ENCODE results near the gene MEMO1. TPM values are rescaled to one million over a fixed set of nuclear protein-coding genes. Genes with fewer than 3 reads are reported as not detected.
"Not testable (repeated sequence)": the region's sequence is repeated elsewhere in the genome, so short reads cannot be mapped to it uniquely, and the experiment has no call there.

The MEMO1 gene
- polyA plus RNA-seq, 1 donor, result 41.8 TPM

DNA sequence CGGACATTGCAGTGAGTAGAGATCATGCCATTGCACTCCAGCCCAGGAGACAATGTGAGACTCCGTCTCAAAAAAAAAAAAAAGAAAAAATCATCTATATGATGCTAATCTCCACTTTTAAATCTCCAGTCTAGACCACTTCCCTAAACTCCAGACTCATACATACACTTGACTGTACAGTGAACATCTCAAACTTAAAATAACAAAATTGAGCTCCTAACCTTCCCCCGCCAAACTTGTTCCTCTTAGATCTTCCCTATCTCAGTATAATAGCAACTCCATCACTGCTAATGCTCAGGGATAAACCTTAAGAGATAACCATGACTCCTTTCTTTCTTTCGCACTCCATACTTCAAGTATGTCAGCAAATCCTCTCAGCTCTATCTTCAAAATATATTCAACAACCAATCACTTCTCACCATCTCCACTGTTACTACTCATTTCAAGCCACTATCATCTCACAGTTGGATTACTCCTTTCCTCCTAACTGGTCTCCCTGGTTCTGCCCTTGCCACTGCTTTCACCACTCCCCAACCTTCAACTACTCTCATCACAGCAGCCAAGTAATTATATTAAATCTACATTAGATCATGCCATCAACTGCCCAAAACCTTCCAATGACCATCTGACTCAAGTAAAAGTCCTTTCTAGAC, 12.0 kb downstream of the MEMO1 start:
- no peak for DNase-seq (ENCODE audit: low read depth)

DNA sequence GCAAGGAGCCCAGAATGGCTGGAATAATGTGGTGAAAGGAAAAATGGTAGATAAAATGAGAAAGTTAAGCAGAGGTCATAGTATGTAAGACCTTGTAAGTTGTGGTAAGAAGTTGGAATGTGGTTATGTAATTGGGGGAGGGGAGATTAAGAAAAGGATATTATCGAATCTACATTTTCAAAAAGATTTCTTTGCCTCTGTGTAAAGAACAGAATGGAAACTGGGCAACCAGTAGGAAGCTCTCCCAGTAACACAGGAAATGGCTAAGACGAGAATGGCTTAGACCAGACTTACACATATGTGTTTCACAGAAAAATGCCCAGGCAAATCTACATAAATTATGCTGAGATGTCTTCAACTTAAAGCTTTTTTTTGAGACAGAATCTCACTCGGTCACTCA, 13.2 kb downstream of the MEMO1 start:
- DNase-seq (ENCODE audit: low read depth), result no peak

DNA sequence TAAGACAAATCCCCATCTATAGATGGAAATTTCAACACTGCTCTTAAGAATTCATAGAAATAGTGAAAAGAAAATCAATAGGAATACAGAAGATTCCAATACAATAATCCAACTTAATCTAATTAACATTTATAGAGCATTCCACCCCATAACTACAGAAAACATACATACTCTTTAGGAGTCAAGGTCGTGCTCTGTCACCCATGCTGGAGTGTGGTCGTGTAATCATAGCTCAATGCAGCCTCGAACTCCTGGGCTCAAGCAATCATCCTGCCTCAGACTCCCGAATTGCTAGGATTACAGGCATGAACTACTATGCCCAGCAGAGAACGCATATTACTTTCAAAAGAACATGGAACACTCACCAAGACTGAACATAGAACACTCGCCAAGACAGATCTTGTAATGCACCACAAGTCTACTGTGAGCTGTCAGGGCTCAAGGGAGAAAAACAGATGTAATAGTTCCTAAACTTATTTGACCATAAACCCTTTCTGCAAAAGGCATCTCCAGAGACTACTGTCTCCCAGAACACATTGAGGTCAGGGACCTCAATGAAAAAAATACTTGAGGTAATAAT, 14.1 kb downstream of the MEMO1 start:
- DNase-seq (ENCODE audit: low read depth), result no peak

DNA sequence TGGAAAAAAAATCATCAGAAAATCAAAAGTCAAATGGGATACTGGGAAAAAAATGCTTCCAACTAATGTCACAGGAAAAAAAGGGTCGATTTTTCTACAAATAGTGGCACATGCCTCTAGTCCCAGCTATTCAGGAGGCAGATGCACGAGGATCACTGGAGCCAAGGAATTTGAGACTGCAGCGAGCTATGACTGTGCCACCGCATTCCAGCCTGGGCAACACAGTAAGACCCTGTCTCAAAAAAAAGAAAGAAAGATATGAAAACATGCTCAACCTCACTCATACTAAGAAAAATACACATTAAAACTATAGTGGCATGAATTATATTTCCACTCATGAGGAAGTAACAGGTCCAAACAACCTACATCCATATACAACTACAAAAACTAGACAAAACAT, 17.9 kb downstream of the MEMO1 start:
- DNase-seq (ENCODE audit: low read depth), result no peak

DNA sequence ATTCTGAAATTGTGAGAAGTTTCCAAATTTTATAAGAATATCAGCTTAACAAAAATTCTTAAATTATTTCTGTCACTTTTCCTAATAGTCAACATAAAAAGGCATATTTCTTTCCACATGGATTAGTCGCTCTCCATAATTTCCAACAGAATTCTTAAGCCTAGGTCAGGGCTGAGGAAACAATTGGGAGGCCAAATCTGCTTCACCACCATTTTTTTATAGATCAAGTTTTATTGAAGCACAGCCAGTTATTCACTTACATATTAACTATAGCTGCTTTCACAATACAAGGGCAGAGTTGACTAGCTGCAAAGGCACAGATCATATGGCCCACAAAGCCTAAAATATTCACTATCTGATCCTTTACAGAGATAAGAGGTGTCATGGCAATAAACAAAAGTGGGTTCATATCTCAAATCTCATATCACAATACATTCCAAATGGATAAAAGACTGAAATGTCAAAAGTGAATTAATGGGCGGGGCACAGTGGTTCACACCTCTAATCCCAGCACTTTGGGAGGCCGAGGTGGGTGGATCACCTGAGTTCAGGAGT, 18.7 kb downstream of the MEMO1 start:
- no peak for DNase-seq (ENCODE audit: low read depth)

DNA sequence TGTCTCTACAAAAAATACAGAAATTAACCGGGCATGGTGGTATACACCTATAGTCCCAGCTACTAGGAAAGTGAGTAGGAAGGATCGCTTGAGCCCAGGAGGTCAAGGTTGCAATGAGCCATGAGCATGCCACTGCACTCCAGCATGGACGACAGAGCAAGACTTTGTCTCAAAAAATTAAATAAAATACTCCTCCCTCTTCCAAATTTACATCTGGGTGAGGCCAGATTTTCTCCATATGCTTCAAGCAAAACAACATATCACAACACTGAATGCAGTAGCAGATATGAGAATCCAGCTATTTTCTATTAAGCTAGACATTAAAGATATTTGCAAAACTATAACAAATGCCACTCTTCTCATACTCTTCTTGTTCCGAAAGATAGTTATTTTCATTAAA, 20.9 kb downstream of the MEMO1 start:
- DNase-seq (ENCODE audit: low read depth), result no peak

DNA sequence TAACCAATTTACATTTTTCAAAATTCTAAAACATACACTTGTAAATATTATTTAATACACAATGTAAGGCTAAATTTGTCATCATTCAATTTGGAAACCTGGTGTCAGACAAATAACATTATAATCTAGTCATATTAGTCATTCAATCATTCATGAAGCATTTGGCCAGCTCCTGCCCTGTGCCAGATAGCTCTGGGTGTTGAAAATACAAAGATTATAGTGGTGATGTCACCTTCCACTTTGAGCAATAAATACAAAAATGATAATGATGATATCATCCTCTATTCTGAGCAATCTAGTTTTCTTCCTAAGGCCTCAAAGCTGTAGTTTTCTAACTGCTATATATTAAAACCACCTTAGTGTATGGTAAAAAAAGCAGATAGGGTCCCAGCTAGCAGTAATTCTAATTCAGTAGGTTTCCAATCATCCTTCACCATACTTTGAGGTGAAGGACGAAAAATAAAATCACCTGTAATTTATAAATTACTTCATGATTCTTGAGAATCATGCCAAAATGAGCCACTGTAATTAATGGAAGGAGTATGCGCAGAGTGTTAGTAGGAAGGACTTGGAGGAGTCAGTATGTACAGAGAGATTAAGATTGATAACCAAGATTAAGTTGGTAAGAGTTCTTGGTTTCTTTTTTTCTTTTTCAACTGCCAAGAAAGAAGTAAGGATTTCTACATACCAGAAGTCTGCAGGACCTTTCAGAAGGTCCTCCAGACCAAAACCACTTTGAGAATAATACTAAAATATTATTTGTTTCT, 23.2 kb downstream of the MEMO1 start:
- DNase-seq (ENCODE audit: low read depth), result no peak

DNA sequence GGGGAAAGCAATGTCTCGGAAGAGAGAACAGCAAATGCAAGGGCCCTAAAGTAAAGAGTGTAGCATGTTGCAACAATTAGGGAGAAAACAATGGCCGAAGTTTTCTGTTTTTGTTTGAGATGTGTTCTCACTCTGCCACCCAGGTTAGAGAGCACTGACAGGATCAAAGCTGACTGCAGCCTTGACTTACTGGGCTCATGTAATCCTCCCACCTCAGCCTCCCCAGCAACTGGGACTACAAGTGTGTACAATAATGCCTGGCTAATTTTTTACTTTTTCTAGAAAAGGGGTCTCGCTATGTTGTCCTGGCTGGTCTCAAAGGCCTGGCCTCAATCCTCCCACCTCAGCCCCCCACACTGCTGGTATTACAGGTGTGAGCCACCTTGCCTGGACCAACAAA, 23.9 kb downstream of the MEMO1 start:
- DNase-seq (ENCODE audit: low read depth), result no peak

DNA sequence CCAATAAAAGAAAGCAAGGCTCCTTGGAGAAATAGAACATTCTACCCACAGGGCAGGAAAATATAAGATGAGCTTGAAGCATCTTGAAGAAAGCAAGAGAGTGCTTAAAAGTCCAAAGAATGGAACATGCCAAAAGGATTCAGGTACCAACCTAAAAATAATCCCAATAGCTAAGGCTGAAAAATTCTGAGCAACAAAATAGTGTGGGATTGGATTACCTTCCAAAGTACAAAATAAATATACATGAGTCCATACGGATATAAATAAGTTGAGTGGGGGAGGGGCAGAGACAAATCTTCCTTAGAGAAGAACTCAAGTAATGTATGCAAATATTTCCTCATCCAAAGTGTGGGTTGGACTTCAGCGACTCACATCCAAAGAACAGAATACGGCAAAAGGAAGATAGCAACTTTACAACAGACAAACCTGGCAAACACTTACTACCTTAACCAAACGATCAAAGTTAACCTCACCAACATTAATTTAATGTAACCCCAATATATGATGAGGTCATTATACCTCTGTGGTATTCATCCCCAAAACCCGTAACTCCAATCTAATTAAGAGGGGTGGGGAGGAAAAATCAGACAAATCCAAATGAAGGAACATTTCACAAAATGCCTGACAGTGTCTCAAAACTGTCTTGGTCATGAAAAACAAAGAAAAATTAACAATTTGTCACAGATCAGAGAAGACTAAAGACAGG, 26.9 kb downstream of the MEMO1 start:
- DNase-seq (ENCODE audit: low read depth), result no peak

DNA sequence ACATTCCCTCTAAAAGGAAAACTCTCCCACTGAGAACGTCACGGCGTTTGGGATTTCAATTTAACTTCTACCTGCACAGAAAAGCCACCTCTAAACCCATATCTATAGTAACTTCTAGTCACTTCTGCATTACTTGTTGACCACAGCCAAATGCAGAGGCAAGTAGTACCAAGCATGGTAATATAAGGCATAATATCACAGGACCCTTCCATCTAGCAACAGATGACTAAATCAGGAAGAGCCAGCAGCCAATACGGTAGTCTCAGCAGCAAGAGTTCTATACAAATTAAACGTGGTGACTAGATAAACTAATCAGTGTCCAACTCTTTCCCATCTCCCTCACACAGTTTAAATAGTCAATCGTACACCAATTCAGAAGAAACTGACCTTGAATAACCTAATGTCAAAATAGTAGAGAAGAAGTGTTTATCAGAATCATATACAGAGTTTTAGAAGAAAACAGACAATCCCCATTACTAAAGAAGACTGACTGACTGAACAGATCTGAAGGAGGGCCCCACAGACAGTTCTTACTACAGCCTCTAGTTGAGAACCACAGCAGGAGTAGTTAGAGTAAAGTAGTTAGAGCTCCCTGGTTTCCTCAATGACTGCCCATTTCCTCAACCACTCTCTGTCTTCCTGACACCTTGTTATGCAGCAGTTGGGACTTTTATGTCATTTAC, 30.0 kb downstream of the MEMO1 start:
- DNase-seq (ENCODE audit: low read depth), result no peak

DNA sequence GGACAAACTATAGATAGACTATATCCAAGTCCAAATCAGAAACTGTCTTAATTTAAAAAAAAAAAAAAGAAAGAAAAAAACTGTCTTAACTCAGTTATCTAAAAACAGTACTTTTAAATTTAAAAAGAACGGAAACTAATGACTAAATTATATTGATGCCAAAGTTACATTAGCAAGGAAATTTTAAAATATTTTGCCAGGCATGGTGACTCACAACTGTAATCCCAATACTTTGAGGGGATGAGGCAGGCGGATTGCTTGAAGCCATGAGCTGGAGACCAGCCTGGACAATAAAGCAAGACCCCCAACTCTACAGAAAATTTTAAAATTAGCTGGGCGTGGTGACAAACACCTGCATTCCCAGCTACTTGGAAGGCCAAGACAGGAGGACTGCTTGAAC, 30.9 kb downstream of the MEMO1 start:
- no peak for DNase-seq (ENCODE audit: low read depth)

DNA sequence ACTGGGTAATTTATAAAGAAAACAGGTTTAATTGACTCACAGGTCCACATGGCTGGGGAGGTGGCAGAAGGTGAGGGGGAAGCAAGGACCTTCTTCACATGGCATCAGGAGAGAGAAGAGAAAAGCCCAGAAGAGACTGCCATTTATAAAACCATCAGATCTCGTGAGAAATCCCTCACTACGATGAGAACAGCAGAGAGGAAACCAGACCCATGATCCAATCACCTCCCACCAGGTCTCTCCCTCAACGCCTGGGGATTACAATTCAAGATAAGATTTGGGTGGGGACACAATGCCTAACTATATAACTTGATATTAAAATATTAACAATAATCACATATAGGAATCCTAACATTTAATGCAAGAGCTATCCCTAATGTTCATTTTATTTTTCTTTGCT, 31.8 kb downstream of the MEMO1 start:
- no peak for DNase-seq (ENCODE audit: low read depth)

DNA sequence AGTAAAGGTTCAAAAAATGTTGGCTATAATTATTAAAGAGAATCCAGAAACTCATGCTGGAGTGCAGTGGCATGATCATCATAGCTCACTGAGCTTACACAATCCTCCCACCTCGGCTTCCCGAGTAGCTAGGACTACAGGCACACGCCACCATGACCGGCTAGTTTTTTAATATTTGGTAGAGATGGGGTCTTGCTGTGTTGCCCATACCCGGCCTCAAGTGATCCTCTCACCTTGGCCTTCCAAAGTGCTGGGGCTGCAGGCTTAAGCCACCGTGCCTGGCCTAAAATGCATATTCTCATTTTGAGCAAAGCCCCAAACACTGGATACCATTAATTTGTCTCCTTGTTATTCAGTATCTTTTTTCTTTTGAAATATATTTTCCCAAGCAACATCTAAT, 32.4 kb downstream of the MEMO1 start:
- DNase-seq (ENCODE audit: low read depth), result no peak

DNA sequence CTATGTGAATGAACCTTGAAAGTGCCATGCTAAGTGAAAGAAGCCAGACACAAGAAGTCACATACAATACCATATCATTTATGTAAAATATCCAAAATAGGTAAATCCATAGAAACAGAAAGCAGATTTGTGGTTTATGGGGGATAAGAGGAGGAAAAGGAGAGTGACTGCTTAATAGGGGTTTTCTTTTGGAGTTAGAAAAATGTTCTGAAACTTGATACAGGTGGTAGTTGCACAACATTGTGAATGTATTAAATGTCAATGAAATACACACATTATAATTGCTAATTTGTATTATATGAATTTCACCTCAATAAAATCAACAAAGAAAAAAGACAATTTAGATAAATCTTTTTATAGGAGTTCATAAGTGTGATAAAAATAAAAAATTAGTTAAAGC, 37.1 kb downstream of the MEMO1 start:
- DNase-seq (ENCODE audit: low read depth), result no peak

DNA sequence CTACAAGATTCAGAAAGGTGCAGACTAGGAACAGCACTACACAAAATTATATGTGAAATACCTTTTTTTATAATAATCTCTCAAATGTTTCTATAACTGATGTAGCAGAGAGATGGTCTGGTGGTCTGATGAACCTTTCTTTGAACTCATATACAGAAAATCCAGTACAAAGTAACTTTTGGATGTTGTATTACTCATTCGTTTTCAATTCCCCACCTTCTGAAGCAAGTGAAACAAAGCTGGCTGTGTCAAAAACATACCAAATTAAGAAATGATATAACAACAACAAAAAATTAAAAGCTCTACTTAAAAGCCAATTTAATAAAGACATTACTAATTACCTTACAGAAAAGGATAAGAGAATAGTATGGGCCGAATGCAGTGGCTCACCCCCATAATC, 38.7 kb downstream of the MEMO1 start:
- no peak for DNase-seq (ENCODE audit: low read depth)

DNA sequence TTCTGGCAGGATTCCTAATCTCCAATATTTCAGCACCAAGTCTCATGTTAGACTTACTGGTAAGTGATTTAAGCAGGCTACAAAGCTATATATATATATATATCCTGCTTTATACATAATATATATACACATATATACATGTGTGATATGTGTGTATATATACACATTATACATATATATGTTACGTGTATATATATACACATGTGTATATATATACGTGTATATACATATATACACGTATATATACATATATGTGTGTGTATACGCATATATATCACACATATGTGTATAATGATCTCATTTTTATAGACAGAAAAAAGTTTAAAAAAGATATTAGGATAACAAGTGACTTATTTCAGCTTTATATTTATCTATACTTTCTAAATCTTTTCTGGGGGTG, 41.6 kb downstream of the MEMO1 start:
- no peak for DNase-seq (ENCODE audit: low read depth)

DNA sequence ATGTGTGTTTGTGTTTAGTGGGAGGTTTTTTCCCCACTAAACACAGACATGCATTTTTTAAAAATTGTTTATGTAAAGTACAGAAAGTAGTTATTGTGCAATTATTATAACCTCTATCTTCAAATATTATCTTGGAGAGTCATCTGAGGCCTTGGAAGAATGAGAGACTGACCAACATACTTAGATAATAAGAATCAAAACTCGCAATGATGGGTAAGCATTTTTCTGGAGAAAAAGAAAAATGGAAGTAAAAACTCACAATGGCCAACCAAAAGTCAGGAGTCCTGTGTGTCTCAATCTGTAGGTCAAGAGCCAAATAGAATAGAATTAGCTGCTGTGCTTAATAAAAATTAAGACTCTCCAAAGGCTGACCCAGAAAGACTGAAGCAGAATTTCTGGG, 43.0 kb downstream of the MEMO1 start:
- DNase-seq (ENCODE audit: low read depth), result no peak

DNA sequence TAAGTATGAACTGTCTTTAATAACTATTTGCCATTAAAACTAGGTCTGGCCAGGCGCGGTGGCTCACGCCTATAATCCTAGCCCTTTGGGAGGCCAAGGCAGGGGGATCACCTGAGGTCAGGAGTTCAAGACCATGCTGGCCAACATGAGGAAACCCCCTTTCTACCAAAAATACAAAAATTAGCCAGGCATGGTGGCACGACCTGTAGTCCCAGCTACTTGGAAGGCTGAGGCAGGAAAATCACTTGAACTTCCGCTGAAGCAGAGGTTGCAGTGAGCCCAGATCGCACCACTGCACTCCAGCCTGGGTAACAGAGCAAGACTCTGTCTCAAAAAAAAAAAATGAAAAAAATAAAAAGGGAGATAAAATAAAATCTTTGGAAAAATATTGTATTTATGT, 44.4 kb downstream of the MEMO1 start:
- not testable (repeated sequence) for DNase-seq (ENCODE audit: low read depth)

DNA sequence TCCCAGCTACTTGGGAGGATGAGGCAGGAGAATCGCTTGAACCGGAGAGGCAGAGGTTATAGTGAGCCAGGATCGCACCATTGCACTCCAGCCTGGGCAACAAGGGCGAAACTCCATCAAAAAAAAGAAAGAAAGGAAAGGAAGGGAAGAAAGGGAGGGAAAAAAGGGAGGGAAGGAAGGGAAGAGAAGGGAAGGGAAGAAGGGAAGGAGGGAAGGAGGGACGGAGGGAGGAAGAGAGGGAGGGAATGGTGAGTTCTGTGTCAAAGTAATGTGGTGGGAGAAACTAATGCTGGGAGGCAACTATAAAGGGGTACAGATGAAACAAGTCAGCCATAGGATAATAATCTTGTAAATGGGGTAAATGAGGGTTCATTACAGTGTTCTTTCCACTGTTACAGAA, 45.7 kb downstream of the MEMO1 start:
- DNase-seq (ENCODE audit: low read depth), result no peak

DNA sequence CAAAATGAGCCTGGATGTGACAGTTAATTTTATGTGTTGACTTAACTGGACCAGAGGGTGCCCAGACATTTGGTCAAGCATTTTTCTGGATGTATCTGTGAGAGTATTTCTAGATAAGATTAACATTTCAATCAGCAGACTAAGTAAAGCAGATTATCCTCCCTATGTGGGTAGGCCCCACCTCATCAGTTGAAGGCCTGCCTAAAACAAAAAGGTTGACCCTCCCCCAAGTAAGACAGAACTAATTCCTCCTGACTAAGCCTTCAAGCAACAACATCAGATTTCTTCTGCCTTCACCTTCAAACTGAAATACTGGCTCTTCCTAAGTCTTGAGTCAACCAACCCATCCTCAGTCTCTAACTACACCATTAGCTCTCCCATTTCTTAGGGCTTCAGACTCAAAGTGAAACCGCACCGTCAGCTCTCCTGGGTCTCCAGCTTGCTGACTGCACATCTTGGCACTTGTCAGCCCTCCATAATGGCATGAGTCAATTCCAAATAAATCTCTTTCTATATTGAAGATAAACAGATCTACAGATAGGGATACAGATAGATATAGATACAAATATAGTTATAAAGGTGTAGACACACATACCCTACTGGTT, 47.9 kb downstream of the MEMO1 start:
- no peak for DNase-seq (ENCODE audit: low read depth)

DNA sequence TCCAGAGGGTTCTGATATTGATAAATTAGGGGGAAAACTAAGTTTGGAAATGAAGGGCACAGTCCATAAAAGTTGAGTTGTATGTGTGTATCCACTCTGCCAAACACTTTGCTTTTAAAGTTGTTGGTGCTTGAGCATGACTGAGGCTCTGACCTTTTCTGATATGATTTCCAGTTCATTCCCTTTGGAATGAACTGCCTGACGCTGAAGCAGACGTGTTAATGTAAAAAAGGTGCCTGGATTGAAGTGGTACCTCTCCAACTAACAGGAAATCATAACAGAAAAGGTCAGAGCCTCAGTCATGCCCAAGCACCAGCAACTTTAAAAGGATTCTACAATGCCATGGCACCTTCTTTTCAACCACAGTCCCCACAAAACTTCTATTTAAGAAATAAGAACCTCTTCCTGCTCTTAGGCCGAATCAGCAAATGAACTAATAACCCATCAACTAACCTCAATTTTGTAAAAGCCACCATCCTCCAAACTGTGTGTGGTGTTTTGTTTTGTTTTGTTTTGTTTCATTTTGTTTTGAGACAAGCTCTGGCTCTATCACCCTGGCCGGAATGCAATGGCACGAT, 52.6 kb downstream of the MEMO1 start:
- no peak for DNase-seq (ENCODE audit: low read depth)

All from forelimb muscle (tissue), 1 donor.